Activated B cell treated with CpG ODN at 0.5 μM for 24 hours (primary cell): ENCODE results near the gene IFITM10. TPM values are rescaled to one million over a fixed set of nuclear protein-coding genes. Genes with fewer than 3 reads are reported as not detected.

ENCODE experiments used
- ATAC-seq: fragments of 200-7000 bp; cut with Tn5 transposase; one replicate; pipeline ENCODE4 v1.10.0; 2021; ENCODE audit warnings: low read depth, mild to moderate bottlenecking, moderate library complexity
- CTCF ChIA-PET: fragments of 350-600 bp; sonication (Branson Sonifier 250); formaldehyde crosslinking; loops from one replicate; lab custom pipeline; 2021; ENCODE audit warnings: antibody characterized with exemption; lab: Charles Lee
- POLR2A ChIA-PET: fragments of 350-600 bp; sonication (Branson Sonifier 250); formaldehyde crosslinking; loops from one replicate; lab custom pipeline; 2021; ENCODE audit warnings: antibody characterized with exemption; lab: Charles Lee
- DNase-seq: peaks from one replicate; pipeline ENCODE4 v3.0.0; 2022
- H3K27ac Mint-ChIP-seq: one replicate; pipeline ENCODE4 v1.8.0; 2020; ENCODE audit warnings: mixed read lengths
- H3K27me3 Mint-ChIP-seq: one replicate; pipeline ENCODE4 v1.8.0; 2021; ENCODE audit warnings: mixed read lengths
- H3K36me3 Mint-ChIP-seq: one replicate; pipeline ENCODE4 v1.8.0; 2021; ENCODE audit warnings: low read depth, mixed read lengths
- H3K4me1 Mint-ChIP-seq: one replicate; pipeline ENCODE4 v1.8.0; 2021; ENCODE audit warnings: mixed read lengths
- H3K4me3 Mint-ChIP-seq: one replicate; pipeline ENCODE4 v1.8.0; 2020; ENCODE audit warnings: mild to moderate bottlenecking, mixed read lengths
- H3K9me3 Mint-ChIP-seq: one replicate; pipeline ENCODE4 v1.8.0; 2020; ENCODE audit warnings: mixed read lengths
- CTCF ChIP-seq: fragments of 200-600 bp; IDR thresholded peaks from one replicate; pipeline ENCODE4 v1.8.0; 2022; ENCODE audit warnings: antibody characterized with exemption, mild to moderate bottlenecking
- intact Hi-C: fragments of 100-400 bp; cut with micrococcal nuclease; formaldehyde crosslinking; loops from one replicate; pipeline ENCODE4 v1.15.1; 2024
- total RNA-seq: library from RNA; stranded (reverse); gene quantifications from 2 replicates; pipeline ENCODE4 v1.2.3, GENCODE V29; 2022

The IFITM10 gene
- total RNA-seq, 1 donor from 2014 or later: not detected

- no peak for TF ChIP-seq CTCF
- DNase-seq (peak; percentile 13), ATAC-seq (no peak)
- Mint-ChIP-seq H3K4me3 (no peak overlapping the region), H3K27me3 (peaks cover 4% of the 10 kb centered on the region), H3K27ac (no peak overlapping the region), H3K9me3 (no peaks in the 10 kb centered on the region), H3K4me1 (peaks cover 13% of the 10 kb centered on the region), H3K36me3 (no peaks in the 10 kb centered on the region)
- intact Hi-C loops: no loop called here
- ChIA-PET POLR2A (no interaction called here), CTCF (no interaction called here)
These were observed 30.6 kb upstream of the IFITM10 start for GRCh38 chr11:1780700-1781592.

- peaks cover 4% of the 10 kb centered on the region for H3K27me3 Mint-ChIP-seq
- no peaks in the 10 kb centered on the region for H3K9me3 Mint-ChIP-seq
- ATAC-seq (no peak), DNase-seq (no peak)
- peaks cover 13% of the 10 kb centered on the region for H3K4me1 Mint-ChIP-seq
- intact Hi-C loops: no loop called here
- H3K36me3 Mint-ChIP-seq: no peaks in the 10 kb centered on the region
- TF ChIP-seq CTCF: no peak
- no peak overlapping the region for H3K4me3 Mint-ChIP-seq
- CTCF ChIA-PET: no interaction called here
- H3K27ac Mint-ChIP-seq: no peak overlapping the region
- POLR2A ChIA-PET: no interaction called here
These were observed 29.7 kb upstream of the IFITM10 start for GRCh38 chr11:1779806-1780699.

DNA sequence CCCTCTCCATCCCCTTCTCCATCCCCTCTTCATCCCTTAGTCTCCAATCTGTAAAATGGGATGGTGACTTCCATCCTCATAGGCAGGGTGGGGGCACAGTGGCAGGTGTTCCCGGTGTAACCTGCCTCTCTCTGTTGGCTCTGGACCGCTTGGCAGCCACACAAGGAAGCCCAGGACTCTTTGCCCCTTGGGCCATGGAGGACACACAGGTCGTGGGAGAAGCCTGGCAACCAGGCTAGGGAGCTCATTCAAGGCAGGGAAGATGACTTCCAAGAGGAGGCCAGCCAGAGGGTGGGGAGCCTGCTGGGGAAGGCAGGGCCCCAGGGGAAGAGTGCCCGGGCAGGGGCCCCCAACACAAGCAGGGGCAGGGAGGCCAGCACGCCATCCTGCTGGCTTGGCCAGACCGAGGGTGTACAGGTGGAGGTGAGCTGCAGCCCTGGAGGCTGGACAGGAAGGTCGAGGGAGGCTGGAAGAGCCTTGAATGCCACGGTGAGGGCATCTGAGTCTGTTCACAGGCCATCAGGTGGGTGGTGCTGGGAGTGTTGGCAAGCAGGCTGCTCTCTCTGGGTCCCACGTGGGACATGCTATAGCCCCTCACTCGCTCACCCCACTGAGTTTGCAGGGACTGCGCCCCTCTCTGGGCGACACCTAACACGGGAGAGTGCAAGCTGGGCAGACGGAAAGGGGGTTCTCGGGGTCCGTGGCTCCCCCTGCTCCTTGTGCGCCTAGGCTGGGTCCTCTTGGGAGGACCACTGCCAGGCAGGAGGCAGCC lies 28.8 kb upstream of the IFITM10 start:
- ATAC-seq: no peak
- Mint-ChIP-seq H3K4me1 (peaks cover 13% of the 10 kb centered on the region), H3K4me3 (no peak overlapping the region), H3K36me3 (no peaks in the 10 kb centered on the region), H3K27ac (no peak overlapping the region), H3K27me3 (peaks cover 11% of the 10 kb centered on the region), H3K9me3 (no peaks in the 10 kb centered on the region)
- TF ChIP-seq CTCF: no peak
- POLR2A ChIA-PET: no interaction called here
- DNase-seq: no peak
- CTCF ChIA-PET: interaction anchor here (1.1 kb wide), 1 partner anchor 85 kb away, joined by 3 read pairs; no protein-coding TSS in a partner anchor
- intact Hi-C loops: no loop called here

GRCh38 chr11:1778141-1778911 lies 27.9 kb upstream of the IFITM10 start:
- no peaks in the 10 kb centered on the region for H3K36me3 Mint-ChIP-seq
- ATAC-seq: no peak
- ChIA-PET POLR2A (no interaction called here), CTCF (interaction anchor here (1.1 kb wide), 1 partner anchor 84 kb away, joined by 3 read pairs; no protein-coding TSS in a partner anchor)
- peaks cover 17% of the 10 kb centered on the region for H3K27me3 Mint-ChIP-seq
- no peak for TF ChIP-seq CTCF
- H3K4me1 Mint-ChIP-seq: peaks cover 13% of the 10 kb centered on the region
- no peak overlapping the region for H3K27ac Mint-ChIP-seq
- no peak for DNase-seq
- H3K4me3 Mint-ChIP-seq: no peak overlapping the region
- intact Hi-C loops: no loop called here
- no peaks in the 10 kb centered on the region for H3K9me3 Mint-ChIP-seq
